ENCODE measurements around the gene ULBP2.
A peak's percentile ranks its signal among the peaks of the same experiment; 100 is the strongest.
"Not testable (repeated sequence)": the region's sequence is repeated elsewhere in the genome, so short reads cannot be mapped to it uniquely, and the experiment has no call there.

The ULBP2 gene

DNA sequence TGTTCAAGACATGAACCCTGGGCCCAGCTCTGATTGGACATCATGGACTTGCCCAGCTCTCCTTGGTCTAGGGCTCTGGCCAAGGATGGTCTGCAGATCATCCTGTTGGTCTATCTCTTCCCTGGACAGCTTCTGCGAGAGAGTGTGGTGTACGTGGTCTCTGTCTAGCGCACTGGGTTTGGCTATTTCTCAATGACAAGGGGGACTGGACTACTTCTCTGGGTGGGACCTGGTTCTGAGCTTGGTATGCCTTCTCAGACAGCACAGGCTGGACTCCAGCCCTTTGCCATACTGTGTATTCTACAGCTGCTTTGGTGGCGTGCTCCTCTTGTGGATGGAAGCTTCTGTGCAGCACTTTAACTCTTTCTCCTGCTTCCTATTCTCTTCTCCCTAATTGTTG is 35.4 kb upstream of the ULBP2 start:
- Histone ChIP-seq H3K27ac (ENCODE audit: low read length, poor library complexity, severe bottlenecking) (no peak overlapping the region), H3K14ac (ENCODE audit: low read length in 2 of 2) (no peak overlapping the region), H2BK5ac (ENCODE audit: low read depth, low read length, poor library complexity, severe bottlenecking) (no peak overlapping the region), H3K23ac (ENCODE audit: low read length in 2 of 2) (no peak overlapping the region), H3K36me3 (ENCODE audit: control insufficient read depth in 1 of 2, insufficient read depth in 2 of 2, low read depth in 1 of 2, low read length in 2 of 2) (no peaks in the 10 kb centered on the region), H4K91ac (ENCODE audit: low read length) (no peak overlapping the region), H2BK15ac (ENCODE audit: low read depth, poor library complexity, severe bottlenecking) (no peak overlapping the region), H3K9ac (ENCODE audit: low read length) (no peak overlapping the region), H3K18ac (ENCODE audit: low read depth in 1 of 2, low read length in 2 of 2) (no peak overlapping the region), H2AK5ac (ENCODE audit: low read length, severe bottlenecking) (no peak overlapping the region), H2BK12ac (ENCODE audit: low read length in 2 of 2) (no peak overlapping the region), H2AFZ (ENCODE audit: low read depth, low read length) (no peak overlapping the region), H3K4me1 (ENCODE audit: control insufficient read depth, insufficient read depth, low read depth, low read length) (no peaks in the 10 kb centered on the region), H3K27me3 (ENCODE audit: control insufficient read depth in 1 of 2, insufficient read depth in 1 of 2, low read length in 2 of 2) (peaks cover 0 to 34% of the 10 kb centered on the region in 2 experiments), H3K4me2 (ENCODE audit: low read length, poor library complexity, severe bottlenecking) (no peak overlapping the region), H4K8ac (ENCODE audit: low read length) (no peak overlapping the region), H3K79me1 (replicated peaks; ENCODE audit: low read length, poor library complexity, severe bottlenecking) (no peaks in the 10 kb centered on the region), H3K4ac (ENCODE audit: low read depth in 1 of 2, low read length in 2 of 2) (no peak overlapping the region), H2BK120ac (ENCODE audit: low read depth, low read length) (no peak overlapping the region), H3K9me3 (ENCODE audit: control insufficient read depth, low read length) (no peaks in the 10 kb centered on the region), H3K4me3 (ENCODE audit: insufficient read depth in 1 of 2, low read depth in 1 of 2, low read length in 2 of 2) (no peak overlapping the region)
- DNase-seq, result no peak
- 92% methylated on average over 4 of the region's 4 CpGs for WGBS

GRCh38 chr6:149907317-149907716 is 34.5 kb upstream of the ULBP2 start:
- no peak overlapping the region for H3K4me2 ChIP-seq (ENCODE audit: low read length, poor library complexity, severe bottlenecking)
- H2BK12ac ChIP-seq (ENCODE audit: low read length in 2 of 2), result no peak overlapping the region
- no peaks in the 10 kb centered on the region for H3K36me3 ChIP-seq (ENCODE audit: control insufficient read depth in 1 of 2, insufficient read depth in 2 of 2, low read depth in 1 of 2, low read length in 2 of 2)
- H3K4ac ChIP-seq (ENCODE audit: low read depth in 1 of 2, low read length in 2 of 2), result no peak overlapping the region
- no peak overlapping the region for H4K8ac ChIP-seq (ENCODE audit: low read length)
- DNase-seq, result no peak
- no peak overlapping the region for H3K18ac ChIP-seq (ENCODE audit: low read depth in 1 of 2, low read length in 2 of 2)
- no peak overlapping the region for H2BK120ac ChIP-seq (ENCODE audit: low read depth, low read length)
- peak overlapping the region; percentile 47 for H2AFZ ChIP-seq (ENCODE audit: low read depth, low read length)
- WGBS, result 69% methylated on average over 2 of the region's 2 CpGs
- H3K9ac ChIP-seq (ENCODE audit: low read length), result no peak overlapping the region
- H3K9me3 ChIP-seq (ENCODE audit: control insufficient read depth, low read length), result no peaks in the 10 kb centered on the region
- no peak overlapping the region for H2AK5ac ChIP-seq (ENCODE audit: low read length, severe bottlenecking)
- H2BK5ac ChIP-seq (ENCODE audit: low read depth, low read length, poor library complexity, severe bottlenecking), result no peak overlapping the region
- no peak overlapping the region for H3K14ac ChIP-seq (ENCODE audit: low read length in 2 of 2)
- peaks cover 0 to 39% of the 10 kb centered on the region in 2 experiments for H3K27me3 ChIP-seq (ENCODE audit: control insufficient read depth in 1 of 2, insufficient read depth in 1 of 2, low read length in 2 of 2)
- no peak overlapping the region for H2BK15ac ChIP-seq (ENCODE audit: low read depth, poor library complexity, severe bottlenecking)
- no peaks in the 10 kb centered on the region for H3K4me1 ChIP-seq (ENCODE audit: control insufficient read depth, insufficient read depth, low read depth, low read length)
- H4K91ac ChIP-seq (ENCODE audit: low read length), result no peak overlapping the region
- H3K27ac ChIP-seq (ENCODE audit: low read length, poor library complexity, severe bottlenecking), result no peak overlapping the region
- H3K79me1 ChIP-seq (replicated peaks; ENCODE audit: low read length, poor library complexity, severe bottlenecking), result no peaks in the 10 kb centered on the region
- H3K23ac ChIP-seq (ENCODE audit: low read length in 2 of 2), result no peak overlapping the region
- H3K4me3 ChIP-seq (ENCODE audit: insufficient read depth in 1 of 2, low read depth in 1 of 2, low read length in 2 of 2), result no peak overlapping the region

GRCh38 chr6:149908480-149908879 is 33.3 kb upstream of the ULBP2 start:
- WGBS, result 59% methylated on average over 4 of the region's 4 CpGs
- not testable (repeated sequence) for H2BK120ac ChIP-seq (ENCODE audit: low read depth, low read length)

DNA sequence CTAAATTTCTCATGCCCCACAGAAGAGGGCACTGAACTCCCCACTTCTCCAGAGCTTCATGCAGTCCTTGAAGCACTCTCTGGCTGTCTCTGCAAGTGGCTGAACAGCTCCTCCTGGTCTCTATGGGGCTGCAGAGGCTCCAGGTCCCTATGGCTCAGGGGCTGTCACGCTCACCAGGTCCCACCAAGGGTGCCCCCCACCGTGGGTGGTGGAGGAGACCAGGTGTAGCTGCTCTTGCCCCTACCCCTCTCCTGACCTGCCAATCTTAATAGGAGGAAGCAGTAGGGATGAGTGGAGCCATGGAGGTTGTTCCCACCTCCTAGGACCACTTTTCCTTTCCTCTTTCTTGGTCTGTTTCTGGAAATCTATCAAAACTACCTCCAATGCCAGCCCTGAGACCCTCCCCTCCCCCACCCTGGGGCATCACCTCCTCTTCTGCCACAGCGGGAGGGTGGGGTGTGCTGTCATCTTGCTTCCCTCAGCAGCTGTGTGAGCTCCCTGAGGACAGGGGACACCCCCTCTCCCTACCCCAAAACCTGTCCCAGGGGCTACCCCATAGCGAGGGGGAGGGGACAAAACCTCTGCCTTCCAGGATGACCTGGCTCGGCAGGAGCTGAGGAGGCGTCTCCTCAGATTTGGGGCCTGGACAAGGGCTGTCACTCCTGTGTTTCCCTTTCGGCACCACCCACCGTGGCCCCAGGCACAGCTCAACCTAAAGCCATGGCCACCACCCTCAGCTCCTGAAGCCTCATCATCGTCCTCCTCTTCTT is 31.9 kb upstream of the ULBP2 start:
- Histone ChIP-seq H2BK12ac (ENCODE audit: low read length in 2 of 2) (no peak overlapping the region), H2BK15ac (ENCODE audit: low read depth, poor library complexity, severe bottlenecking) (no peak overlapping the region), H3K4ac (ENCODE audit: low read depth in 1 of 2, low read length in 2 of 2) (no peak overlapping the region), H3K4me1 (ENCODE audit: control insufficient read depth, insufficient read depth, low read depth, low read length) (no peaks in the 10 kb centered on the region), H3K14ac (ENCODE audit: low read length in 2 of 2) (no peak overlapping the region), H3K27ac (ENCODE audit: low read length, poor library complexity, severe bottlenecking) (no peak overlapping the region), H3K9me3 (ENCODE audit: control insufficient read depth, low read length) (no peaks in the 10 kb centered on the region), H3K9ac (ENCODE audit: low read length) (no peak overlapping the region), H3K23ac (ENCODE audit: low read length in 2 of 2) (no peak overlapping the region), H4K91ac (ENCODE audit: low read length) (no peak overlapping the region), H3K18ac (ENCODE audit: low read depth in 1 of 2, low read length in 2 of 2) (no peak overlapping the region), H3K27me3 (ENCODE audit: control insufficient read depth in 1 of 2, insufficient read depth in 1 of 2, low read length in 2 of 2) (peaks cover 0 to 39% of the 10 kb centered on the region in 2 experiments), H2AK5ac (ENCODE audit: low read length, severe bottlenecking) (no peak overlapping the region), H3K4me3 (ENCODE audit: insufficient read depth in 1 of 2, low read depth in 1 of 2, low read length in 2 of 2) (no peak overlapping the region), H4K8ac (ENCODE audit: low read length) (no peak overlapping the region), H3K4me2 (ENCODE audit: low read length, poor library complexity, severe bottlenecking) (no peak overlapping the region), H2AFZ (ENCODE audit: low read depth, low read length) (no peak overlapping the region), H3K36me3 (ENCODE audit: control insufficient read depth in 1 of 2, insufficient read depth in 2 of 2, low read depth in 1 of 2, low read length in 2 of 2) (no peaks in the 10 kb centered on the region), H2BK5ac (ENCODE audit: low read depth, low read length, poor library complexity, severe bottlenecking) (no peak overlapping the region), H3K79me1 (replicated peaks; ENCODE audit: low read length, poor library complexity, severe bottlenecking) (no peaks in the 10 kb centered on the region), H2BK120ac (ENCODE audit: low read depth, low read length) (no peak overlapping the region)
- DNase-seq, result no peak
- 83% methylated on average over 5 of the region's 9 CpGs for WGBS

More at GRCh38 chr6:149908480-149908879, 33.3 kb upstream of the ULBP2 start:
- not testable (repeated sequence) for H3K79me1 ChIP-seq (replicated peaks; ENCODE audit: low read length, poor library complexity, severe bottlenecking); DNase-seq; H3K36me3 ChIP-seq (ENCODE audit: control insufficient read depth in 1 of 2, insufficient read depth in 2 of 2, low read depth in 1 of 2, low read length in 2 of 2); H2AK5ac ChIP-seq (ENCODE audit: low read length, severe bottlenecking); H3K27ac ChIP-seq (ENCODE audit: low read length, poor library complexity, severe bottlenecking); H2BK5ac ChIP-seq (ENCODE audit: low read depth, low read length, poor library complexity, severe bottlenecking); H4K8ac ChIP-seq (ENCODE audit: low read length); H3K18ac ChIP-seq (ENCODE audit: low read depth in 1 of 2, low read length in 2 of 2); H3K9ac ChIP-seq (ENCODE audit: low read length); H3K23ac ChIP-seq (ENCODE audit: low read length in 2 of 2); H3K4me3 ChIP-seq (ENCODE audit: insufficient read depth in 1 of 2, low read depth in 1 of 2, low read length in 2 of 2); H2BK15ac ChIP-seq (ENCODE audit: low read depth, poor library complexity, severe bottlenecking); H3K9me3 ChIP-seq (ENCODE audit: control insufficient read depth, low read length); H3K4me1 ChIP-seq (ENCODE audit: control insufficient read depth, insufficient read depth, low read depth, low read length); H4K91ac ChIP-seq (ENCODE audit: low read length); H2AFZ ChIP-seq (ENCODE audit: low read depth, low read length); H3K14ac ChIP-seq (ENCODE audit: low read length in 2 of 2); H3K4me2 ChIP-seq (ENCODE audit: low read length, poor library complexity, severe bottlenecking); H3K4ac ChIP-seq (ENCODE audit: low read depth in 1 of 2, low read length in 2 of 2); H2BK12ac ChIP-seq (ENCODE audit: low read length in 2 of 2)
- peaks cover 0 to 44% of the 10 kb centered on the region in 2 experiments for H3K27me3 ChIP-seq (ENCODE audit: control insufficient read depth in 1 of 2, insufficient read depth in 1 of 2, low read length in 2 of 2)

Measured in mesenchymal stem cell (in vitro differentiated cells and primary cell).